HepG2 (cell line): ENCODE data around the gene PPP1R15B. TPM values are rescaled to one million over a fixed set of nuclear protein-coding genes. Genes with fewer than 3 reads are reported as not detected.

Experiments
- AGO2 ChIP-seq: fragments of 200-400 bp; formaldehyde crosslinking; optimal IDR thresholded peaks from 2 replicates; pipeline ENCODE3; 2017; ENCODE audit warnings: mild to moderate bottlenecking, low read depth, low read length, moderate library complexity
- AHDC1 ChIP-seq: sonication (generic); formaldehyde crosslinking; IDR thresholded peaks from 2 replicates; pipeline ENCODE4 v1.5.1; 2020; ENCODE audit warnings: mild to moderate bottlenecking, missing genetic modification reagents, borderline replicate concordance
- AKNA ChIP-seq: sonication (generic); formaldehyde crosslinking; IDR thresholded peaks from 2 replicates; pipeline ENCODE4 v1.4.0; 2020; ENCODE audit warnings: missing genetic modification reagents, borderline replicate concordance
- CBFB ChIP-seq: sonication (generic); formaldehyde crosslinking; IDR thresholded peaks from 2 replicates; pipeline ENCODE4 v1.4.0; 2020; ENCODE audit warnings: missing genetic modification reagents
- FOSL1 ChIP-seq: sonication (generic); formaldehyde crosslinking; IDR thresholded peaks from 2 replicates; pipeline ENCODE4 v1.9.0; 2021; ENCODE audit warnings: missing genetic modification reagents, borderline replicate concordance
- FOXC1 ChIP-seq: sonication (generic); formaldehyde crosslinking; IDR thresholded peaks from 2 replicates; pipeline ENCODE4 v1.8.0; 2022; ENCODE audit warnings: mild to moderate bottlenecking, missing genetic modification reagents, borderline replicate concordance
- NPAS2 ChIP-seq: sonication (generic); formaldehyde crosslinking; IDR thresholded peaks from 2 replicates; pipeline ENCODE4 v1.8.0; 2022; ENCODE audit warnings: mild to moderate bottlenecking, missing genetic modification reagents, borderline replicate concordance
- SMC3 ChIP-seq: IDR thresholded peaks from 2 replicates; pipeline ENCODE4 v1.6.1; 2011; ENCODE audit warnings: low read length, improper control_type of control experiment
- ZBTB33 ChIP-seq: sonication (generic); formaldehyde crosslinking; IDR thresholded peaks from 2 replicates; pipeline ENCODE4 v1.4.0; 2020; ENCODE audit warnings: missing genetic modification reagents
- ZBTB8A ChIP-seq: sonication (generic); formaldehyde crosslinking; IDR thresholded peaks from 2 replicates; pipeline ENCODE4 v1.4.0; 2020; ENCODE audit warnings: mild to moderate bottlenecking, low read depth, missing genetic modification reagents, borderline replicate concordance
- ZFX ChIP-seq: sonication (generic); formaldehyde crosslinking; IDR thresholded peaks from 2 replicates; pipeline ENCODE4 v1.4.0; 2020; ENCODE audit warnings: mild to moderate bottlenecking, low read depth, missing genetic modification reagents, moderate library complexity
- ZNF616 ChIP-seq: sonication (generic); formaldehyde crosslinking; IDR thresholded peaks from 2 replicates; pipeline ENCODE4 v1.5.0; 2020; ENCODE audit warnings: low read depth, mild to moderate bottlenecking, missing genetic modification reagents
- ZNF850 ChIP-seq: sonication (generic); formaldehyde crosslinking; conservative IDR thresholded peaks from 2 replicates; pipeline ENCODE4 v1.9.0; 2021; ENCODE audit warnings: mild to moderate bottlenecking, missing genetic modification reagents
- ZZZ3 ChIP-seq: sonication (generic); formaldehyde crosslinking; IDR thresholded peaks from 2 replicates; pipeline ENCODE4 v1.4.0; 2020; ENCODE audit warnings: missing genetic modification reagents, mild to moderate bottlenecking, borderline replicate concordance
- polyA plus RNA-seq, 8 experiments: library from polyadenylated mRNA; depleted of rRNA in 3 of 8; stranded (reverse) in 7 of 8; unstranded in 1 of 8; fragments of >200 nt; fragmentation: Illumina TruSeq in 4 of 8; extraction: Trizol in 4 of 8; gene quantifications; 2 replicates each; pipeline versions ENCODE4 v1.2.1 to v1.2.3, GENCODE V29; 2011 to 2016; ENCODE audit warnings: low read depth in 4 of 8, missing spikeins in 1 of 8, mixed read lengths in 1 of 8; ENCODE audit not compliant: insufficient read depth in 1 of 8
- total RNA-seq, 5 experiments: library from RNA; depleted of rRNA; stranded (reverse); fragments of >200 nt; fragmentation: Illumina TruSeq; extraction: Trizol; gene quantifications; 2 replicates each; pipeline ENCODE4 v1.2.3, GENCODE V29; 2016; ENCODE audit warnings: low read depth in 1 of 5

Gene PPP1R15B
- total and polyA plus RNA-seq, 2 of the 13 experiments (the other 11 are each of a cell fraction or from before 2014, with no cell fraction given) = 13.4 to 23.8 TPM

DNA sequence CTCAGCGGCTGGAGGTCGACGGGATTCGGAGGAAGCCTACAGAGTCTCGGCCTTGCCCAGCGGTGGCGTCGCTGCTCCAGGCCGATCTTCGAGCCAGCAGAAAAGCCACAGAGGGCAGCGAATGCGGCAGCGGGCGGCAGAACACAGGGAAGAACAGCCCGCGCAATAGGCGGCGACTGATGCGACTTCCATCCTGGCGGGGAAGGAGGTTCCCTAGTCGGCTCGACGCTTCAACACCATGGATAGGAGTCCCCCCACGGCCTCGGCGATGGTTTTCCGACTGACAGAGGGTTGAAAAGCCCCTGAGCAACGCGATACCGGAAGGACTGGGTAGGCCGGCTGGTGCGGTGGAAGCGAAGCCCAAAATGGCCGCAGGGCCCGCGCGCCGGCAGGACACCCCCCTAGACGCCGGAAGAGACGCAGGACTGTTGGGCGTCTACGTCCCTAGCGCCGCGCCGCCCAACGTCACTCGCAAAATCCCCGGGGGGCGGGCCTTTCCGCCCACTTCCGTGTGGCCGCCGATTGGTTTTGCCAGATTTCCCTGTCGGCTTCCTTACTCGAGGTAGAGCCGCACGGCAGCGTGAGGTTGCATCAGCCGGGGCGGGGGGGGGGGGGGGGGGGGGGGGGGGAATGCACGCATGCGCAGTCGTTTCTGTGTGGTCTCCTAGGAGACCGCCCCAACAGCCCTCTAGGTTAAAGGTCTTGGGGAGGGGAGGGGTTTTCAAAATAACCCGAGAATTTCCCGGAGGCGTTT lies at the start of gene PPP1R15B (continued):
- TF ChIP-seq AKNA (CRISPR knock-in tag) (0 out of 2 replicates have a peak, but pooled peaks have one; percentile 73), FOSL1 (CRISPR knock-in tag) (no peak), CBFB (CRISPR knock-in tag) (peak; percentile 24; the same call in 1 of the 2 replicates), ZNF850 (CRISPR knock-in tag) (0 out of 2 replicates have a peak, but pooled peaks have one; percentile 63), FOXC1 (no peak; the same call in 1 of the 2 replicates), NPAS2 (no peak), SMC3 (no peak), ZBTB8A (CRISPR knock-in tag) (no peak), ZZZ3 (CRISPR knock-in tag) (peak; percentile 52; the same call in 1 of the 2 replicates), ZNF616 (CRISPR knock-in tag) (0 out of 2 replicates have a peak, but pooled peaks have one; percentile 26), ZBTB33 (CRISPR knock-in tag) (peak; percentile 6; the same call in 1 of the 2 replicates), AHDC1 (CRISPR knock-in tag) (peak; percentile 30; the same call in 1 of the 2 replicates), ZFX (CRISPR knock-in tag) (peak; percentile 86), AGO2 (peak; percentile 90)
